HUES6 (cell line): ENCODE measurements around the gene CPSF7.

Experiments used
- H3K27ac ChIP-seq: 2 replicates; pipeline ENCODE4 v1.7.0; 2013; ENCODE audit warnings: low read depth, mild to moderate bottlenecking, low read length, inconsistent platforms
- H3K27me3 ChIP-seq: 2 replicates; pipeline ENCODE4 v1.6.1; 2013; ENCODE audit warnings: low read length; ENCODE audit not compliant: control insufficient read depth, insufficient read depth
- H3K36me3 ChIP-seq: 2 replicates; pipeline ENCODE4 v1.6.1; 2013; ENCODE audit warnings: low read length; ENCODE audit not compliant: control insufficient read depth, insufficient read depth
- H3K4me1 ChIP-seq: 2 replicates; pipeline ENCODE4 v1.6.1; 2013; ENCODE audit warnings: low read length; ENCODE audit not compliant: control insufficient read depth, insufficient read depth
- H3K4me3 ChIP-seq: 2 replicates; pipeline ENCODE4 v1.5.1; 2013; ENCODE audit warnings: low read depth, low read length
- H3K9ac ChIP-seq: one replicate; pipeline ENCODE4 v1.6.1; 2013; ENCODE audit warnings: mild to moderate bottlenecking, low read length
- H3K9me3 ChIP-seq: 2 replicates; pipeline ENCODE4 v1.6.1; 2013; ENCODE audit warnings: low read depth, low read length; ENCODE audit not compliant: control insufficient read depth, insufficient read depth

CPSF7 gene

DNA sequence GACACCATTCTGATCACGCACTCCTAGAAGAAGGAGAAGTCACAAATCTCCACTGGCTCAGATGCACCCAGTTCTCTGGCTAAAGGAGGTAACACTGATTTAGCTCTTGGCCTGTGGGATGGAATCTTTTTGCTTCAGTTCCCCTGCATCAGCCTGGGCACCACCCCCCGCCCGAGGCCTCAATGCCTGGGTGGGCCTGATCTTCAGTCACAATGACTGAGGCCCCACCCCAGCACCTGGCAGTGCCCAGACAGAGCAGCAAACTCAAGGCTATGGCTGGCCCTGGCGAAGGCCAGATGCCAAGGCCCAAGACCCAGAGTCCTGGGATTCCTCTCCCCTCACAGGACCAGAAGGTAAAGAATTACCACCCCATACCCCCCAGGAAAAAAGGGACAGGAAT lies 73.1 kb downstream of the CPSF7 start:
- Histone ChIP-seq H3K36me3 (peaks cover 18% of the 10 kb centered on the region), H3K27me3 (no peaks in the 10 kb centered on the region), H3K4me1 (0 out of 2 replicates have a peak, but pooled peaks cover 3% of the 10 kb centered on the region), H3K9me3 (no peaks in the 10 kb centered on the region), H3K27ac (no peak overlapping the region), H3K9ac (no peak overlapping the region), H3K4me3 (no peak overlapping the region)

- peaks cover 32% of the 10 kb centered on the region for H3K36me3 ChIP-seq
- H3K4me1 ChIP-seq: no peaks in the 10 kb centered on the region
- no peak overlapping the region for H3K4me3 ChIP-seq
- no peak overlapping the region for H3K9ac ChIP-seq
- H3K27me3 ChIP-seq: no peaks in the 10 kb centered on the region
- no peak overlapping the region for H3K27ac ChIP-seq
- H3K9me3 ChIP-seq: no peaks in the 10 kb centered on the region
Measured at GRCh38 chr11:61354208-61354607, 75.6 kb downstream of the CPSF7 start.

DNA sequence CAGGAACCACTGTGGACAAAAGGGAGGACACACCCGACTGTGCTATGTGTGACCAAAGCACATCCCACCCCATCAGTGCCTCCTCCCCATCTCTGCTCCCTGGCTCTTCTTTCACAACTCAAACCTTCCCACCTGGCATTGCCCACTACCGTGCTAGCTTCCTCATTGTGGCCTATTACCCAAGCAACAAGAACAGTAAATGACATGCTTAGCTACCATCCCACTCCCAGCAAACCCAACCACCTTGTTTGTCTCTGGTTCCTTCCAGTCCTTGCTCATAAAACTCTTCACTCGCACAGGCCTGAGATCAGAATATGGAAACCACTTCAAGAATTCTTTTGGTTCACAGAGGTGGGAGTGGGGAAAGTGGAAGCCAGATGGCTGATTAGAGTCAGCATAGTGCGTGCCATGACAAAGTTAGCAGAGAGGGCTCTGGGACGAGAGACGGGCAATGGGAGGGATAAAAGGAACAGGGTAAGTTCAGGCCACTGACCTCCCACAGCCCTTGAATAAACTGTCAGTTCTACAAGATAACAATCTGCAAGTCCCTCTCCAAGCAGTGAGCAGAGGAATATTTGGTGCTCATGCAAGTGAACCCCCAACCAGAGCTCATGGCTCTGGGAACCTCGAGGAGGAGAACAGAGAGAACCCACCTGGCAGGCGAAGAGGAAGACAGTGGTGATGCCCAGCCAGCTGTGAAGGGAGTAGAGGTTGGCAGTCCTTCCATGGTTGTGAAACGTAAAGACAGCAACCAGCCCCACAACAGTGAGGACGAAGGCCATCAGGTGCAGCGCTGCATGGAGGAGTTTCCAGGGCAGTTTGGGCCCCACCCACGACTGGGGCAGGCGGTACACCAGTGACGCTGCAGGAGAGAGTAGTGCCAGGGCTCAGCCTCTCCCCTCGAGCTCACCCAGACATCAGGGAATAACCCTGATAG lies 76.4 kb downstream of the CPSF7 start:
- Histone ChIP-seq H3K4me1 (no peaks in the 10 kb centered on the region), H3K27me3 (no peaks in the 10 kb centered on the region), H3K9me3 (no peaks in the 10 kb centered on the region), H3K9ac (no peak overlapping the region), H3K27ac (no peak overlapping the region), H3K4me3 (no peak overlapping the region), H3K36me3 (peaks cover 38% of the 10 kb centered on the region)
